AG04449 (cell line): ENCODE measurements around the gene ATN1.

Experiments used
- CTCF ChIA-PET: fragments of 350-600 bp; formaldehyde crosslinking; extraction: SDS; loops from one replicate; lab custom pipeline; 2021; ENCODE audit warnings: antibody characterized with exemption; lab: Yijun Ruan, JAX
- POLR2A ChIA-PET: fragments of 400-600, 350-600 bp; formaldehyde crosslinking; extraction: SDS; loops from one replicate; lab custom pipeline; 2020; ENCODE audit warnings: antibody characterized with exemption, inconsistent platforms; lab: Yijun Ruan, JAX
- DNase-seq: peaks from one replicate; pipeline ENCODE4 v3.0.0-alpha.2; 2010; ENCODE audit warnings: low read depth, low spot score
- H3K4me3 ChIP-seq: 2 replicates; pipeline ENCODE4 v1.5.1; 2011; ENCODE audit warnings: low read depth, mild to moderate bottlenecking, control low read depth, low read length
- CTCF ChIP-seq: IDR thresholded peaks from one replicate; pipeline ENCODE4 v1.5.1; 2011; ENCODE audit warnings: mild to moderate bottlenecking, moderate library complexity, low read length, control low read depth, inconsistent platforms; ENCODE audit not compliant: insufficient read depth; ENCODE audit errors: missing control alignments

The ATN1 gene

GRCh38 chr12:6894321-6894720 lies 33.4 kb upstream of the ATN1 start:
- POLR2A ChIA-PET: interaction anchor here (0.6 kb wide), 1 partner anchor 385 kb away, joined by 4 read pairs; no protein-coding TSS in a partner anchor
- CTCF ChIA-PET: interaction anchor here (0.7 to 1.7 kb wide), 2 partner anchors 22 to 30 kb away, joined by 3 to 9 read pairs; partner anchors contain the start of gene SPSB2
- TF ChIP-seq CTCF: no peak
- H3K4me3 ChIP-seq: no peak overlapping the region
- DNase-seq: no peak

GRCh38 chr12:6896846-6897435 lies 30.8 kb upstream of the ATN1 start:
- no peak for TF ChIP-seq CTCF
- CTCF ChIA-PET: interaction anchor here (0.7 to 1.2 kb wide), 4 partner anchors 8 to 41 kb away, joined by 3 to 6 read pairs (median 4); partner anchors contain the start of gene SPSB2
- DNase-seq: no peak
- no peak overlapping the region for H3K4me3 ChIP-seq
- POLR2A ChIA-PET: no interaction called here

GRCh38 chr12:6899427-6899826 lies 28.3 kb upstream of the ATN1 start:
- ChIA-PET POLR2A (interaction anchor here (1.1 kb wide), 1 partner anchor 32 kb away, joined by 4 read pairs; the partner anchor contains the start of gene TPI1), CTCF (interaction anchor here (1.5 to 1.9 kb wide), 2 partner anchors 8 to 14 kb away, joined by 4 to 17 read pairs; no protein-coding TSS in a partner anchor)
- DNase-seq: no peak
- H3K4me3 ChIP-seq: no peak overlapping the region
- TF ChIP-seq CTCF: no peak

- ChIA-PET CTCF (interaction anchor here (1.5 to 1.9 kb wide), 2 partner anchors 8 to 13 kb away, joined by 4 to 17 read pairs; no protein-coding TSS in a partner anchor), POLR2A (no interaction called here)
- DNase-seq: no peak
- no peak for TF ChIP-seq CTCF
- H3K4me3 ChIP-seq: no peak overlapping the region
Measured at GRCh38 chr12:6899837-6900519, 27.8 kb upstream of the ATN1 start.

- POLR2A ChIA-PET: no interaction called here
- CTCF ChIA-PET: interaction anchor here (0.5 to 4.5 kb wide), 10 partner anchors 11 to 62 kb away, joined by 3 to 53 read pairs (median 3); partner anchors contain the start of gene SPSB2
- H3K4me3 ChIP-seq: no peak overlapping the region
- DNase-seq: no peak
- no peak for TF ChIP-seq CTCF
Measured at GRCh38 chr12:6902448-6902847, 25.3 kb upstream of the ATN1 start.

- no peak for DNase-seq
- ChIA-PET POLR2A (no interaction called here), CTCF (interaction anchor here (1.8 to 5.4 kb wide), 3 partner anchors 12 to 32 kb away, joined by 9 to 53 read pairs (median 41); partner anchors contain the start of gene SPSB2)
- TF ChIP-seq CTCF: no peak
- no peak overlapping the region for H3K4me3 ChIP-seq
Measured at GRCh38 chr12:6903722-6904121, 24.0 kb upstream of the ATN1 start.
